Hepatocyte (in vitro differentiated cells): ENCODE results near the gene DHRS11.

Source experiments
- EZH2 ChIP-seq: fragments of 200-600 bp; sonication (generic); IDR thresholded peaks from 2 replicates; pipeline ENCODE4 v1.6.1; 2016; ENCODE audit warnings: antibody characterized with exemption, mild to moderate bottlenecking, borderline replicate concordance
- TF ChIP-seq, protein P1 (sequence below): fragments of 200-600 bp; sonication (generic); IDR thresholded peaks from 2 replicates; pipeline ENCODE4 v1.5.1; 2016; ENCODE audit warnings: antibody characterized with exemption, mild to moderate bottlenecking; ENCODE audit not compliant: poor library complexity

DNA sequence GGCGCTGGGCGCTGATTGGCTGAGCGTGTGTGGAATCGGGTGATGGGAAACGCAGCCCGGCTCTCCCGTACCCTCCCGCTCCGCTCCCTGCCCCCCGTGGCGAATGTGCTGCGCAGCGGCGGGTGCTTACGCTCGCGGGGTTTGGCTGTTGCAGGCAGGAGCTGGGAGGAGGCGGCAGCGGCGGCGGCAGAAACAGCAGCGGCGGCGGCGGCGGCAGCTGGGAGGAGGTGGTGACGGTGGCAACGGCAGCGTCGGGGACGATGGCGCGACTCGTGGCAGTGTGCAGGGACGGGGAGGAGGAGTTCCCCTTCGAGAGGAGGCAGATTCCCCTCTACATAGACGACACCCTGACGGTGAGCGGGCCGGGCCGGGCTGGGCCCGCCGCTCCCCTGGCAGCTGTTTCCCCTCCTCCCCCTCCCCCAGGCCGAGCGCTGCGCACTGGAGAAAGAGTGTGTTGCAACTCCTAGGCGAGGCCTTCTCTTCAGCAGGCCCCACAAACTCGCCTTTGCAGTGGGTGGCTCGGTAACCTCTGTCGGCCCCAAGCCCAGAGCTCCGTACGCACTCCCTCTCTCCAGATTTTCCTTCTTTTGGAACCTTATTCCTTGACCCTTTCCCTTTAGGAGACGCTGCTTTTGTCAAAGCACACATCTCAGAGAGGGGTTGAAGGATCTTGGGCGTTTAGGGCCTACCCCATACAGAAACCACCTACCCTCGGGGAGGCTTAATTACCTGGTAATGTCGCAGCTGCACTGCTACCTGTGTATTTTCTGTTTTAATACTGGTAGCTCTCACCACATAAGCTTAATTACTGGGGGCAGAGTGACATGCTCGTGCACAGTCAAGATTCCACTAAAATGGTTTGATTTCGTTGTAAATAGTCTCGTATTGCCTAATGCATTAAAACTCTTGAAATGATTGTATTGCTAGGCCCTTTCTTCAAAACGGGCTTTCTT lies 45.9 kb upstream of the DHRS11 start:
- TF ChIP-seq, protein P1, sequence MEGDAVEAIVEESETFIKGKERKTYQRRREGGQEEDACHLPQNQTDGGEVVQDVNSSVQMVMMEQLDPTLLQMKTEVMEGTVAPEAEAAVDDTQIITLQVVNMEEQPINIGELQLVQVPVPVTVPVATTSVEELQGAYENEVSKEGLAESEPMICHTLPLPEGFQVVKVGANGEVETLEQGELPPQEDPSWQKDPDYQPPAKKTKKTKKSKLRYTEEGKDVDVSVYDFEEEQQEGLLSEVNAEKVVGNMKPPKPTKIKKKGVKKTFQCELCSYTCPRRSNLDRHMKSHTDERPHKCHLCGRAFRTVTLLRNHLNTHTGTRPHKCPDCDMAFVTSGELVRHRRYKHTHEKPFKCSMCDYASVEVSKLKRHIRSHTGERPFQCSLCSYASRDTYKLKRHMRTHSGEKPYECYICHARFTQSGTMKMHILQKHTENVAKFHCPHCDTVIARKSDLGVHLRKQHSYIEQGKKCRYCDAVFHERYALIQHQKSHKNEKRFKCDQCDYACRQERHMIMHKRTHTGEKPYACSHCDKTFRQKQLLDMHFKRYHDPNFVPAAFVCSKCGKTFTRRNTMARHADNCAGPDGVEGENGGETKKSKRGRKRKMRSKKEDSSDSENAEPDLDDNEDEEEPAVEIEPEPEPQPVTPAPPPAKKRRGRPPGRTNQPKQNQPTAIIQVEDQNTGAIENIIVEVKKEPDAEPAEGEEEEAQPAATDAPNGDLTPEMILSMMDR: no peak
- TF ChIP-seq EZH2: no peak
